ENCODE results near the gene ZNF385C. TPM values are rescaled to one million over a fixed set of nuclear protein-coding genes. Genes with fewer than 3 reads are reported as not detected.

ZNF385C gene
- total and polyA plus RNA-seq, 2 experiments from 2014 or later, result not detected

GRCh38 chr17:42111871-42112551 is 13.7 kb upstream of the ZNF385C start:
- Histone ChIP-seq H4K20me1 (ENCODE audit: insufficient read depth) (no peaks in the 10 kb centered on the region), H3K9ac (peak overlapping the region; percentile 79), H3K79me2 (ENCODE audit: insufficient read depth) (no peaks in the 10 kb centered on the region), H3K4me1 (ENCODE audit: insufficient read depth) (peaks cover 10% of the 10 kb centered on the region), H3K9me3 (ENCODE audit: low read depth) (no peaks in the 10 kb centered on the region), H2AFZ (peak overlapping the region; percentile 79), H3K4me2 (ENCODE audit: unreplicated experiment) (peak overlapping the region; percentile 93), H3K36me3 (ENCODE audit: low read depth) (no peaks in the 10 kb centered on the region), H3K9me2 (ENCODE audit: insufficient read depth) (no peaks in the 10 kb centered on the region), H3K27ac (peak overlapping the region; percentile 71), H3K4me3 (peak overlapping the region; percentile 73), H3K27me3 (replicated peaks; ENCODE audit: insufficient read depth) (no peaks in the 10 kb centered on the region), H3F3A (ENCODE audit: insufficient read depth) (no peaks in the 10 kb centered on the region)
- TF ChIP-seq EZH2 (IDR thresholded peaks at IDR 0.05; ENCODE audit: insufficient read depth, poor library complexity, severe bottlenecking) (no peak), EZH2phosphoT487 (IDR thresholded peaks at IDR 0.05; ENCODE audit: insufficient read depth, low read depth) (no peak)
- WGBS, 2 experiments (ENCODE audit: low coverage in 1 of 2, low lambda C conversion rate in 2 of 2, missing lambda C conversion rate in 2 of 2), result 8% methylated on average over 12 of the region's 12 CpGs
- peak; percentile 88 for DNase-seq
- in situ Hi-C loops (cut with MboI), result loop anchor here (10.0 kb wide), 1 partner anchor 147 kb away; the partner anchor contains the start of gene CNP

DNA sequence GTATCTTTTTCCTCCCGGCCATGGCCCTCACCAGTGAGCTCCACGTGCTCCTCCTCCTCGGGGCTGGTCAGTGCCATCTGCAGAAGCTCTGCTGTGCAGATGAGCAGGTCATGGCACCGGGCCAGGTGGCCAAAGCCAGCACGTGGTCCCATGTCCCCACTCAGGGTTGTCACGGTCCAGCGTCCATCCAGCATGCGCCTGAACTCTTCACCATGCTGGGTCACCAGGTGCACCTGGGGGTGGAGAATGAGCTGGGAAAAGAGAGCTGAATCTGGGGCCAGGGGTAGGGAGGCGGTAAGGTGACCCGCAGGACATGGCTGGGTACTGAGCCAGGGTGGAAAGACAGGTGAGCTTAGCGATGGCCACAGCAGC is 13.0 kb upstream of the ZNF385C start:
- no peak overlapping the region for H3K9ac ChIP-seq
- H3K36me3 ChIP-seq (ENCODE audit: low read depth), result no peaks in the 10 kb centered on the region
- H2AFZ ChIP-seq, result no peak overlapping the region
- H3K27me3 ChIP-seq (replicated peaks; ENCODE audit: insufficient read depth), result no peaks in the 10 kb centered on the region
- H3K9me3 ChIP-seq (ENCODE audit: low read depth), result no peaks in the 10 kb centered on the region
- H3K79me2 ChIP-seq (ENCODE audit: insufficient read depth), result no peaks in the 10 kb centered on the region
- in situ Hi-C loops (cut with MboI), result loop anchor here (10.0 kb wide), 1 partner anchor 146 kb away; the partner anchor contains the start of gene CNP
- WGBS, 2 experiments (ENCODE audit: low coverage in 1 of 2, low lambda C conversion rate in 2 of 2, missing lambda C conversion rate in 2 of 2), result 64 to 66% methylated on average over 11 of the region's 11 CpGs
- no peaks in the 10 kb centered on the region for H3F3A ChIP-seq (ENCODE audit: insufficient read depth)
- peaks cover 10% of the 10 kb centered on the region for H3K4me1 ChIP-seq (ENCODE audit: insufficient read depth)
- H3K9me2 ChIP-seq (ENCODE audit: insufficient read depth), result no peaks in the 10 kb centered on the region
- H3K4me3 ChIP-seq, result no peak overlapping the region
- no peak overlapping the region for H3K27ac ChIP-seq
- H4K20me1 ChIP-seq (ENCODE audit: insufficient read depth), result no peaks in the 10 kb centered on the region
- no peak overlapping the region for H3K4me2 ChIP-seq (ENCODE audit: unreplicated experiment)
- DNase-seq, result no peak
- TF ChIP-seq EZH2 (IDR thresholded peaks at IDR 0.05; ENCODE audit: insufficient read depth, poor library complexity, severe bottlenecking) (no peak), EZH2phosphoT487 (IDR thresholded peaks at IDR 0.05; ENCODE audit: insufficient read depth, low read depth) (no peak)

DNA sequence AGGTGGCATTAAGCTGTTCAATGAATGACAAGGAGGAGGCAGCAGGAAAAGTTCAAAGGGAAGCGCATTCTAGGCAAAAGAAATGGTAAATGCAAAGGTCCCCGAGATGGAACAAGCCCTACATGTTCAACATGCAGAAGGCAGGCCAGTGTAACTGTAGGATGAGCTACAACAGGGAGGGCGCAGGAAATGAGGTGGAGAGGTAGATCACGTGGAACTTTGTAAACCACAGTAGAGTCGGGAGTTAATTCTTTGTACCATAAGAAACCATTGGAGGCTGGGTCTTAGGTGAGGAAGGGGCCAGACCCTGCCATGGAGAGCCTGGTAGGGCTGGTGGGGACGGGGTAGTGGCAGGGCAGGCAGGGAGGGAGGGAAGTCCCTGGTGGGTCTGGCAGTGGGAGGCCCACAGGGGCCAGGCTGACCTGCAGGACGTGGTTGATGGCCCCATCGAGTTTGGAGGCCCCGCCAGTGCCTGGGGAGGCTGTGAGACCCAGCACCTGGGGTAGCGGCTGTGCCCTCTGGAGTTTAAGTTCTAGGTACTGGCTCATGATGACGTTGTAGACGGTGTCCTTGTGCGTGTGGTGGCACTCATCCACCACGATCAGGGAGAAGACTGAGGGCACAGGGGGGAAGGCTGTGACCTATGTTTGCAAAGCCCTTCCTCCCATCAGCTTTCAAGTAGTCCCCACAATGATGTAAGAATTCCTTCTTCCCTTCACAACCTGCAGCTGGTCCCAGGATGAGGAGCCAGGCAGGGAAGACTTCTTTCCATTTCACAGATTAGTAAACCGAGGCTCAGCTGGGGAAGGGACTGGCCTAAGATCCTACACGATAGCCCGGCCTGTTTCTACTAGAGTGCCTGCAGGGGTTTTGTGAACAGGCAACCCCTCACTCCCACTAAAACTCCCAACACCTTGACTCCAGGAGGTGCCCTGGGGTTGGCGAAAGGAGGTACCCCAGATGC is 12.3 kb upstream of the ZNF385C start:
- H3K4me3 ChIP-seq, result no peak overlapping the region
- peaks cover 10% of the 10 kb centered on the region for H3K4me1 ChIP-seq (ENCODE audit: insufficient read depth)
- no peaks in the 10 kb centered on the region for H4K20me1 ChIP-seq (ENCODE audit: insufficient read depth)
- no peaks in the 10 kb centered on the region for H3K9me3 ChIP-seq (ENCODE audit: low read depth)
- H2AFZ ChIP-seq, result no peak overlapping the region
- no peak overlapping the region for H3K9ac ChIP-seq
- H3K36me3 ChIP-seq (ENCODE audit: low read depth), result no peaks in the 10 kb centered on the region
- no peak for TF ChIP-seq EZH2phosphoT487 (IDR thresholded peaks at IDR 0.05; ENCODE audit: insufficient read depth, low read depth)
- TF ChIP-seq EZH2 (IDR thresholded peaks at IDR 0.05; ENCODE audit: insufficient read depth, poor library complexity, severe bottlenecking), result no peak
- WGBS, 2 experiments (ENCODE audit: low coverage in 1 of 2, low lambda C conversion rate in 2 of 2, missing lambda C conversion rate in 2 of 2), result 90 to 92% methylated on average over 18 of the region's 18 CpGs
- H3K79me2 ChIP-seq (ENCODE audit: insufficient read depth), result no peaks in the 10 kb centered on the region
- no peaks in the 10 kb centered on the region for H3F3A ChIP-seq (ENCODE audit: insufficient read depth)
- H3K27me3 ChIP-seq (replicated peaks; ENCODE audit: insufficient read depth), result no peaks in the 10 kb centered on the region
- in situ Hi-C loops (cut with MboI), result loop anchor here (10.0 kb wide), 1 partner anchor 146 kb away; the partner anchor contains the start of gene CNP
- no peak overlapping the region for H3K27ac ChIP-seq
- H3K4me2 ChIP-seq (ENCODE audit: unreplicated experiment), result no peak overlapping the region
- no peaks in the 10 kb centered on the region for H3K9me2 ChIP-seq (ENCODE audit: insufficient read depth)
- no peak for DNase-seq

DNA sequence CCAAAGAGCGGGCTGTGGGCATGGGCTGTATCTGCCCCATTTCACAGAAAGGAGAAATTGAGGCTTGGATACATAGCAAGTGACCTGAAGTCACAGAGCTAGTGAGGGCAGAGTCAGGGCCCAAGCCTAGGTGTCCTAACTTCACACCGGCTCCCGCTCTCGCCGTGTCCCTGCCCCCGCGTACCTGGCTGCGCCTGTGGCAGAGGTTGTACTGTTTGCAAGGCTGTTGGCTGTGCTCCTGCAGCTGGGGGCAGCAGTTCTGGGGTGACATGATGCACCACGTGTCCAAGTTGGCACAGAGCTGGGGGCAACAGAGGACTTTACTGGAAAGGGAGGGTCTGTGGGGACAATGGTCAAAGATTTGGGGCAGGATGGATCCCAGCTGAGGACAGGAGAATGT is 10.8 kb upstream of the ZNF385C start:
- Histone ChIP-seq H3K9me2 (ENCODE audit: insufficient read depth) (no peaks in the 10 kb centered on the region), H3K9ac (no peak overlapping the region), H4K20me1 (ENCODE audit: insufficient read depth) (no peaks in the 10 kb centered on the region), H3K4me3 (no peak overlapping the region), H3K36me3 (ENCODE audit: low read depth) (no peaks in the 10 kb centered on the region), H2AFZ (no peak overlapping the region), H3K4me1 (ENCODE audit: insufficient read depth) (peaks cover 10% of the 10 kb centered on the region), H3K27ac (no peak overlapping the region), H3K4me2 (ENCODE audit: unreplicated experiment) (no peak overlapping the region), H3K79me2 (ENCODE audit: insufficient read depth) (no peaks in the 10 kb centered on the region), H3K27me3 (replicated peaks; ENCODE audit: insufficient read depth) (no peaks in the 10 kb centered on the region), H3F3A (ENCODE audit: insufficient read depth) (no peaks in the 10 kb centered on the region), H3K9me3 (ENCODE audit: low read depth) (no peaks in the 10 kb centered on the region)
- 93% methylated on average over 9 of the region's 9 CpGs for WGBS, 2 experiments (ENCODE audit: low coverage in 1 of 2, low lambda C conversion rate in 2 of 2, missing lambda C conversion rate in 2 of 2)
- in situ Hi-C loops (cut with MboI), result no loop called here
- DNase-seq, result no peak
- no peak for TF ChIP-seq EZH2phosphoT487 (IDR thresholded peaks at IDR 0.05; ENCODE audit: insufficient read depth, low read depth)
- TF ChIP-seq EZH2 (IDR thresholded peaks at IDR 0.05; ENCODE audit: insufficient read depth, poor library complexity, severe bottlenecking), result no peak
